ENCODE data around the gene ING4. TPM values are rescaled to one million over a fixed set of nuclear protein-coding genes. Genes with fewer than 3 reads are reported as not detected.

Gene ING4
- total and polyA plus RNA-seq, 2 of the 13 experiments (the other 11 are each of a cell fraction or from before 2014, with no cell fraction given) = 14.4 to 32.4 TPM

DNA sequence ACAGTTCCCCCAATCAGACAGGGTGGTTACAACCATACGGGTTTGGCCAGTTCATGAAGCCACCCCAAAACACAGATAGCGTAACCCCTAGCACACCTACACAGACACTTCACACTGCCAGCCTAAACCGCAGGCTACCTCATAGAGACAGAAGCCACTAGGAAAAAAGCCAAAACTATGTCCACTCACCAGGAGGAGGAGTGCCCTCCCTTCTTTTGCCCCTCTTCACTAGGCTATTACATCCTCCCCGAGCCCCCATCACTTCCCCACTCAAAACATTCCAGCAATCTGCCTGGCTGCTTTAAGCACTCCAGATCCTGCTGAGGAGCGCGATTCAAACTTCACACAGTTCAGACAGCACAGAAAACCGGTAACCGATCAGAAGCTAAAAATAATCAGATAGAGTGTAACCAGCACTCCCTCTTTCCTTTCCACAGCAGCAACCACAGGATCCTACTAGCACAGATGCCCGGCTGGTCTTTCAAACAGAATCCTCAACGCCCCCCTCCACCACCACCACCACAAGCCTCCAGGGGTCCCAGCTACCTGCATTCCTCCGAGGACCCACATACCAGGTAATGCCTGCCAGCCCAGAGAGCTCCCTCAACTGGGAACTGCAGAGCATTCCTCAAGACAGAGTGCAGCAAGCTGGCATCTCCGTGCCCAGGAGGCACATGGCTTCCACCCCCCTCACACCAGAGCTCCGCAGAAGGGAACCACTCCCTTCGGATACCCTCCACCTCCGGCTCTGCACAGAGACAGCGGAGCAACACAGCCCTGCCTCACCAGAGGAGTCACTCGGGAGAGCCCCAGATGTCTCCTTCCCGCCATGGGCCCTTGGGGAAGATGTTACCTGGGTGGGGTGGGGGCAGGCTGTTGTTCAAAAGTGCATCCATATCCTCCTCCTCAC lies 57.2 kb downstream of the ING4 start (continued):
- TF ChIP-seq, protein P1, sequence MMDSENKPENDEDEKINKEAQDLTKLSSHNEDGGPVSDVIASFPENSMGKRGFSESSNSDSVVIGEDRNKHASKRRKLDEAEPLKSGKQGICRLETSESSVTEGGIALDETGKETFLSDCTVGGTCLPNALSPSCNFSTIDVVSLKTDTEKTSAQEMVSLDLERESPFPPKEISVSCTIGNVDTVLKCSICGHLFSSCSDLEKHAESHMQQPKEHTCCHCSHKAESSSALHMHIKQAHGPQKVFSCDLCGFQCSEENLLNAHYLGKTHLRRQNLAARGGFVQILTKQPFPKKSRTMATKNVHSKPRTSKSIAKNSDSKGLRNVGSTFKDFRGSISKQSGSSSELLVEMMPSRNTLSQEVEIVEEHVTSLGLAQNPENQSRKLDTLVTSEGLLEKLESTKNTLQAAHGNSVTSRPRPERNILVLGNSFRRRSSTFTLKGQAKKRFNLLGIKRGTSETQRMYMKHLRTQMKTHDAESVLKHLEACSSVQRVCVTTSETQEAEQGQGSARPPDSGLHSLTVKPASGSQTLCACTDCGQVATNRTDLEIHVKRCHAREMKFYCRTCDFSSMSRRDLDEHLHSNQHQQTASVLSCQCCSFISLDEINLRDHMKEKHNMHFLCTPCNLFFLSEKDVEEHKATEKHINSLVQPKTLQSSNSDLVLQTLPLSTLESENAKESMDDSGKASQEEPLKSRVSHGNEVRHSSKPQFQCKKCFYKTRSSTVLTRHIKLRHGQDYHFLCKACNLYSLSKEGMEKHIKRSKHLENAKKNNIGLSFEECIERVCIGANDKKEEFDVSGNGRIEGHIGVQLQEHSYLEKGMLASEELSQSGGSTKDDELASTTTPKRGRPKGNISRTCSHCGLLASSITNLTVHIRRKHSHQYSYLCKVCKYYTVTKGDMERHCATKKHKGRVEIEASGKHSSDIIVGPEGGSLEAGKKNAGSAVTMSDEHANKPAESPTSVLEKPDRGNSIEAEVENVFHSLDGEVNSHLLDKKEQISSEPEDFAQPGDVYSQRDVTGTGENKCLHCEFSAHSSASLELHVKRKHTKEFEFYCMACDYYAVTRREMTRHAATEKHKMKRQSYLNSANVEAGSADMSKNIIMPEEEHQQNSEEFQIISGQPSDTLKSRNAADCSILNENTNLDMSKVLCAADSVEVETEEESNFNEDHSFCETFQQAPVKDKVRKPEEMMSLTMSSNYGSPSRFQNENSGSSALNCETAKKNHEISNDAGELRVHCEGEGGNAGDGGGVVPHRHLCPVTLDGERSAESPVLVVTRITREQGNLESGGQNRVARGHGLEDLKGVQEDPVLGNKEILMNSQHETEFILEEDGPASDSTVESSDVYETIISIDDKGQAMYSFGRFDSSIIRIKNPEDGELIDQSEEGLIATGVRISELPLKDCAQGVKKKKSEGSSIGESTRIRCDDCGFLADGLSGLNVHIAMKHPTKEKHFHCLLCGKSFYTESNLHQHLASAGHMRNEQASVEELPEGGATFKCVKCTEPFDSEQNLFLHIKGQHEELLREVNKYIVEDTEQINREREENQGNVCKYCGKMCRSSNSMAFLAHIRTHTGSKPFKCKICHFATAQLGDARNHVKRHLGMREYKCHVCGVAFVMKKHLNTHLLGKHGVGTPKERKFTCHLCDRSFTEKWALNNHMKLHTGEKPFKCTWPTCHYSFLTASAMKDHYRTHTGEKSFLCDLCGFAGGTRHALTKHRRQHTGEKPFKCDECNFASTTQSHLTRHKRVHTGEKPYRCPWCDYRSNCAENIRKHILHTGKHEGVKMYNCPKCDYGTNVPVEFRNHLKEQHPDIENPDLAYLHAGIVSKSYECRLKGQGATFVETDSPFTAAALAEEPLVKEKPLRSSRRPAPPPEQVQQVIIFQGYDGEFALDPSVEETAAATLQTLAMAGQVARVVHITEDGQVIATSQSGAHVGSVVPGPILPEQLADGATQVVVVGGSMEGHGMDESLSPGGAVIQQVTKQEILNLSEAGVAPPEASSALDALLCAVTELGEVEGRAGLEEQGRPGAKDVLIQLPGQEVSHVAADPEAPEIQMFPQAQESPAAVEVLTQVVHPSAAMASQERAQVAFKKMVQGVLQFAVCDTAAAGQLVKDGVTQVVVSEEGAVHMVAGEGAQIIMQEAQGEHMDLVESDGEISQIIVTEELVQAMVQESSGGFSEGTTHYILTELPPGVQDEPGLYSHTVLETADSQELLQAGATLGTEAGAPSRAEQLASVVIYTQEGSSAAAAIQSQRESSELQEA (CRISPR knock-in tag; IDR thresholded peaks at IDR 0.05; ENCODE audit: not compliant biosample characterization) = no peak
- no peak for TF ChIP-seq HHEX (CRISPR knock-in tag; IDR thresholded peaks at IDR 0.05)
- TF ChIP-seq, protein P2, sequence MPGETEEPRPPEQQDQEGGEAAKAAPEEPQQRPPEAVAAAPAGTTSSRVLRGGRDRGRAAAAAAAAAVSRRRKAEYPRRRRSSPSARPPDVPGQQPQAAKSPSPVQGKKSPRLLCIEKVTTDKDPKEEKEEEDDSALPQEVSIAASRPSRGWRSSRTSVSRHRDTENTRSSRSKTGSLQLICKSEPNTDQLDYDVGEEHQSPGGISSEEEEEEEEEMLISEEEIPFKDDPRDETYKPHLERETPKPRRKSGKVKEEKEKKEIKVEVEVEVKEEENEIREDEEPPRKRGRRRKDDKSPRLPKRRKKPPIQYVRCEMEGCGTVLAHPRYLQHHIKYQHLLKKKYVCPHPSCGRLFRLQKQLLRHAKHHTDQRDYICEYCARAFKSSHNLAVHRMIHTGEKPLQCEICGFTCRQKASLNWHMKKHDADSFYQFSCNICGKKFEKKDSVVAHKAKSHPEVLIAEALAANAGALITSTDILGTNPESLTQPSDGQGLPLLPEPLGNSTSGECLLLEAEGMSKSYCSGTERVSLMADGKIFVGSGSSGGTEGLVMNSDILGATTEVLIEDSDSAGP (CRISPR knock-in tag; IDR thresholded peaks at IDR 0.05; ENCODE audit: borderline replicate concordance) = no peak
- no peak for TF ChIP-seq POLR2AphosphoS5 (IDR thresholded peaks at IDR 0.05; ENCODE audit: low read depth, low read length)
- TF ChIP-seq SUZ12 (IDR thresholded peaks at IDR 0.05; ENCODE audit: low read depth, low read length) = no peak
- no peak for TF ChIP-seq RBM39 (IDR thresholded peaks at IDR 0.05; ENCODE audit: low read depth, low read length, poor library complexity, severe bottlenecking)
- TF ChIP-seq NFE2 (CRISPR knock-in tag; IDR thresholded peaks at IDR 0.05) = no peak
- no peak for TF ChIP-seq ZNF589 (CRISPR knock-in tag; conservative IDR thresholded peaks at IDR 0.05)
- TF ChIP-seq ZNF670 (CRISPR knock-in tag; IDR thresholded peaks at IDR 0.05; ENCODE audit: borderline replicate concordance) = 0 out of 2 replicates have a peak, but pooled peaks have one; percentile 52
- TF ChIP-seq ZMYM4 (CRISPR knock-in tag; IDR thresholded peaks at IDR 0.05) = no peak
- TF ChIP-seq PAWR (CRISPR knock-in tag; IDR thresholded peaks at IDR 0.05; ENCODE audit: borderline replicate concordance) = no peak
- TF ChIP-seq TOE1 (CRISPR knock-in tag; IDR thresholded peaks at IDR 0.05) = no peak
- TF ChIP-seq NR2F1 (CRISPR knock-in tag; IDR thresholded peaks at IDR 0.05) = no peak
- no peak for TF ChIP-seq ZNF724P (CRISPR knock-in tag; IDR thresholded peaks at IDR 0.05; ENCODE audit: borderline replicate concordance)
- TF ChIP-seq CENPT (CRISPR knock-in tag; IDR thresholded peaks at IDR 0.05; ENCODE audit: low read depth) = no peak
- no peak for TF ChIP-seq FOSL1 (CRISPR knock-in tag; IDR thresholded peaks at IDR 0.05; ENCODE audit: borderline replicate concordance)
